Activated T-cell treated with anti-CD3 and anti-CD28 coated beads for 1 hour (primary cell): ENCODE results near the gene TXNDC11.

Experiments
- DNase-seq: peaks from one replicate; pipeline ENCODE4 v3.0.0-alpha.2; 2020; ENCODE audit warnings: low read depth

TXNDC11 gene

GRCh38 chr16:11687601-11688519 is 54.8 kb downstream of the TXNDC11 start:
- DNase-seq = no peak

- DNase-seq = no peak
Measured at GRCh38 chr16:11686713-11687380, 55.8 kb downstream of the TXNDC11 start.

- DNase-seq = no peak
Measured at GRCh38 chr16:11685844-11686618, 56.6 kb downstream of the TXNDC11 start.

GRCh38 chr16:11684231-11685025 is 58.2 kb downstream of the TXNDC11 start:
- no peak for DNase-seq

- no peak for DNase-seq
Measured at GRCh38 chr16:11683145-11683544, 59.5 kb downstream of the TXNDC11 start.

- no peak for DNase-seq
Measured at GRCh38 chr16:11682655-11683096, 60.0 kb downstream of the TXNDC11 start.

GRCh38 chr16:11681976-11682654 is 60.5 kb downstream of the TXNDC11 start:
- no peak for DNase-seq

- no peak for DNase-seq
Measured at GRCh38 chr16:11681556-11681955, 61.1 kb downstream of the TXNDC11 start.

GRCh38 chr16:11679941-11680911 is 62.4 kb downstream of the TXNDC11 start:
- DNase-seq = no peak

- DNase-seq = no peak
Measured at GRCh38 chr16:11679250-11679649, 63.4 kb downstream of the TXNDC11 start.

GRCh38 chr16:11677959-11678881 is 64.4 kb downstream of the TXNDC11 start:
- no peak for DNase-seq

- DNase-seq = no peak
Measured at GRCh38 chr16:11677451-11677951, 65.2 kb downstream of the TXNDC11 start.

GRCh38 chr16:11676799-11677198 is 65.9 kb downstream of the TXNDC11 start:
- DNase-seq = no peak

GRCh38 chr16:11675561-11676511 is 66.8 kb downstream of the TXNDC11 start:
- no peak for DNase-seq

GRCh38 chr16:11674818-11675560 is 67.7 kb downstream of the TXNDC11 start:
- DNase-seq = no peak

GRCh38 chr16:11674001-11674817 is 68.4 kb downstream of the TXNDC11 start:
- no peak for DNase-seq
